ENCODE measurements around the gene NAV2. TPM values are rescaled to one million over a fixed set of nuclear protein-coding genes. Genes with fewer than 3 reads are reported as not detected.

The NAV2 gene
- total RNA-seq, 1 donor from 2014 or later: 9.1 TPM

DNA sequence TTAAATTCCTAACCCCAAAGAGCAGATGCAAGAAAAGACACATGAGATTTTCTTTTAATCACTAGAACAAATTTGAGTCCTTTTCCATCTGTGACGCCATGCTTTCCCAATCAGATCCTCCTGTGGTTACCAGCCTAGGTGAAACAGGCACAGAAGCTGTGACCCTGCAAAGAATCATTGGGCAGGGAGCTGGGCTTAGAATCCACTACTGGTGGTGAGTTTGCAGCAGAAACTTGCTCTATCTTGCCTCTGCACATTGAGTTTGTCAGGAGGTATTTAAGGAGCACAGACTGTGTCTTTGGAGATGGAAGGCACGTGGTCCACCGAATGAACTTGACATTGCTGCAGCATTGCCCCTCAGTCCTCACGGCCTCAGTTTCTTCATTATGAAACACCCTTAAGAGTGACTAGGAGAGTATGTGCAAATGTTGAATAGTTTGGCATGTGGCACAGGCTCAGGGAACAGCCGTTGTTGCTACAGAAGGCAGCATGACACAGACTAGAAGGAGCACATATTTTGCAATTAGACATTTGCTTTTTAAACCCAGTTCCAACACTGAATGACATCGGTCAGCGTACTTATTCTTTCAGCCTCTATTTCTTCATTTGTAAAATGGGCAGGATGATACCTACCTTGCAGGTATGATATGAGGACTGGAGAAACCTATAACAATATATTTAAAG lies 320.1 kb downstream of the NAV2 start:
- DNase-seq (ENCODE audit: low read depth): no peak

DNA sequence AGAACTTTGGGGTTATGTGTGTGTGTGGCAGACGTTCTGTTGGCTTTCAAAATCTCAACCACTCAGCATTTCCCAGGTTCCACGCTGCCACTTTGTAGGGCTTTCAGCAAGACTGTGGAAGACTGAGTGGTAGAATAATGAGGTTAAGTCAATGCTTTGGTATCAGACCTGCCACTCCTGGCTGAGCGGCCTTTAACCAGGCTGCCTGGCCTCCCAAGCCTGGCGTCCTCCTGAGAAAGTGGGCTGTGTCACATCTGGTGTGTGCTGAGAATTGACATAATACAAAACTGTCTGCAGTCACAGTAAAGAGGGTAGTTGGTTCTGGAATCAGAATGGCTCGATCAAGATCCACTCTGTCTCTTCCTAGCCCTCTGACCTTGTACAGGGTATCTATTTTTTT lies 321.2 kb downstream of the NAV2 start:
- no peak for DNase-seq (ENCODE audit: low read depth)

DNA sequence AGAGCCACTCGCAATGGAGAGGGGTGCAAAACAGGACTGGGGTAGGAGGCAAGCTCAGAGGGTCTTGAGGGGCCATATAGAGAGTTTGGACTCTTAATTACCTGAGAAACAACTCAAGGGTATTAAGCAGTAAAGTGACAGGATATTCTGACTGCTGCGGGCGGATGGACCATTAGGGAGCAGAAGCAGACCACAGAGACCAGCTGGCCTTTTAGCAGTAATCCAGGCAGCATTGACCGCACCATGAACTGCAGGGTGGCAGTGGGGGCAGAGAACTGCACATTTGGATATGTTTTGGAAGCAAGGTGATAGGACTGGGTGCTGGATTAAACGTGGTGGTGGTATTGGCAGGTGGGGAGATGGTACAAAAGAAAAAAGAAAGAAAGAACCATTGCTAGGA lies 322.3 kb downstream of the NAV2 start:
- no peak for DNase-seq (ENCODE audit: low read depth)

DNA sequence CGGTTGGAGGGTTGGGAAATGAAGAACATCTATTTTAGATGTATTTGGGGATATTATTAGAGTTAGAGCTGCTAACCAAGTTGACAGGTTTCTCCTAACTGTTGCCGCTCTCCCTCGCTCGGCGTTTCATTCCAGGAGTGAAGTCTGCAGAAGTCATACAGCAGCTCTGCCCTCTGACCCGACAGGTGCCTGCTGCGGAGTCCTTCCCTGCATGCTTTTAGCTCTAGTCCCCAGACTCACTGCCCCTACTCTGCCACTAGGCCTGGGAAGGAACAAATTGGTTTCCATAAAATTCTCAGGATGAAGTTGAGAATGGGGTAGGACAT lies 322.7 kb downstream of the NAV2 start:
- DNase-seq (ENCODE audit: low read depth): no peak

DNA sequence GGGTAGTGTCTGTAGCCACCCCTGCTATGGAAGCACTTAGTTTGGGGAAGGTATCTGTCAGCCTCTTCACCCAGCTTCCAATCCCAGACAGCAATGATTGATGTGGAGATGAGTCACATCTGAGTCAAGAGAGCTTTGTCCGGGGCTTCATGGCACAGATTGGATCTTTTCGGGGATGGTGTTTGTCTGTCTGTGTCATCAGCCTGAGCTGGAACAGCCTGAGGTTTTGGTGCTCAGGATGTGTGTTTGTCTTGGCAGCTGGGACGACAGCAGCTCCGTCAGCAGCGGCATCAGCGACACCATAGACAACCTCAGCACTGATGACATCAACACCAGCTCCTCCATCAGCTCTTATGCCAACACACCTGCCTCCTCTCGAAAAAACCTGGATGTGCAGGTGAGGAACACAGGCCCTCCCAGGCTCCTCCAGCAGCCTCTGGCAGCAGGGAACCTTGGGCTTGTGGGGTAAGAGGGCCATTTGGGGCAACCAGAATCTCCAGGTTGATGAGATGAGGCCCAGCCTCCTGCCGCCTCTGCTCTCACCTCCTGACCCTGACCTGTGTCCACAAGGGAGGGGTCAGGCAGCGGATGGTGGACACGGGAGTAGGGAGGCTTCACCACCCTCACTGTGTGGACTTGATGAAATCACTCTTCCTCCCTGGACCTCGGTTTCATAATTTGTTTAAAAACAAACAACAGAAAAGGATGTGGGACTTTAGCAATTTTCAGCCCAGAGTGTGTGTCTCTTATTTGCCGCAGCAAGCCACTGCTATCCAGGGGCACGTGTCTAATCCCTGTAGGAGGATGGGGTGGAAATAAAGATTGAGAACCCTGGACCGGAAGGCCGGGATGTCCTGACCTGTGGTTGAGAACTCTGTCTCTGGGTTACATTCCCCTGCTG lies 323.3 kb downstream of the NAV2 start:
- DNase-seq (ENCODE audit: low read depth): peak; percentile 82

DNA sequence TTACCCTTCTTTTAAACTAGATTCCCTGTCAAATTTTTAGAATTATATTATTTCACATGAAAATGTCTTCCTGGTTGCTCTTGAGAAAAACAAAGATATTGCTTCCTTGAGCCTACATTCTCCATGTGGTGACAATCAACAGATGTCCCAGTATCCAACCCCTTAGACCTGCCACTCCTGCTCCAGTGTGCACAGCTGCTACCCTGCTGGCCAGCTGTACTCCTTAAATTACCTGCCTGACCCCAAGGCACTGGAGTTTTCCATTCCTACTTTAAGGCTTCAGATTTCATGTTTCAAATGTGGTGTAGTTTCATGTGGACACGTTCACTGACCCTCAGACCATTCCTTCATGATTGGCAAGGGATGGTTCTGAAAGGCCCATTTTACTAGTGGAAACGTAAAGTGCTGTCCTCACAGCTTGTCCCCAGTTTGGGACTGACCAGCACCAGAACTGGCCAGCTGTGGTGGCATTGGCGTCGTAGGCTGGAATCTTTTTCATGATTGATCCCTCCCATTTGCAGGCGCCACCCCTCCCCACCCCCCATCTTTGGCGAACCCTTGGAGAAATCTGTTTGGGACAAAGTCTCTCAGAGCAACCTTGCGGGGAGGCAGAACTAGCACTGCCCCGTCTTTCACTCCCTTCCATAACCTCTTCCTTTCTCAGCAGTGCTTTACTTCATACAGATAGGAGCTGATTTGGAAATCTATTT lies 324.1 kb downstream of the NAV2 start:
- peak; percentile 61 for DNase-seq (ENCODE audit: low read depth)

DNA sequence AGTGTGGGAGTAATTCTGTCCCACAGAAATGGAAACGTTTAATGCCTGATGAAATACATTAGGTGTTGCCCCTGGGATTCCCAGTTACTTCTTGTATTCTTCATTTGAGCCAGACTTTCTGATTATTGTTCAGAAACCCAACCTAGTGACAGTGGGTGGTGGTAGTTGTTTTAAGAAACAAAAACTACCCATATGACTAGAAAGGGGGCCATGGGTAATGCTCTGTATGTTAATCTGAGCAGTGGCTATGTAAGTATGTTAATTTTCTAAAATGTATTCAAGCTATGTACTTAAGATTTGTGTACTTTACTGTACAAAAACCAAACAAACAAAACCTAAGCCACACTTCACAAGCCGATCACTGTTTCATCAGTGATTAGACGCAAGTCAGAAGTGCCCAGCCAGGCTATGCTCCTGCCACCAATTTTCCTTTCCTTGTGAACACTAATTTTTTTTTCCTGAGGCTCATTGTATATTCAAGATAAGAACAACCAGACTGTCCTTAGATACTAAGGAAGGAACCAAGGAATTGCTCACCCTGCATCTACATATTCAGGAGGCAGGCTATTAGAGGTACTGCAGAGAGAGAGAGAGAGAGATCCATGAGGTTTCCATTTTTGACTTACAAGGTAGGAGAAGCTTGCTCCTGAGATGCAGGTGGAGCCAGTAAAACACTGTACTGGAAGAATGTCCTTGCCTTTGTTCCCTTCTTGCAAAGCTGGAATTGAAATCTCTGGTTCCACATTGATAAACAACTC lies 324.9 kb downstream of the NAV2 start:
- DNase-seq (ENCODE audit: low read depth): no peak

DNA sequence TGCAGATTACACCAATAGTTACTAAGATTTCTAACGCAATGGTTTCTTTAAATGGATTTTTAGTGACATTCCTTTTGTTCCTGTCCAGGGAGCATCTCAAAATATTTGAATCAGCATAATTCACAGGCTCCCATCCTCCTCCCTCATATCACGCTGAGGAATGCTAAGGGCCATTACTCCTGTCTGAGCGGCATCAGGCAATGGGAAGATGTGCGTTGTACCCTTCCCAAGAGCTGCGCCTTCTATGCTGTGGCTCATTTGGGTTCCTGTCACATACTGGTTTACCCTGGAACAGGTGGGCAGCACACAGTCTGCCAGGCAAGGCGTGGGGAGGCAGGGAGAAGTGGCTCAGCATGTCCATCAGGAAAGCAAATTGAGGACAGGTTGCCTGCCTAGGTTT lies 325.8 kb downstream of the NAV2 start:
- DNase-seq (ENCODE audit: low read depth): no peak

DNA sequence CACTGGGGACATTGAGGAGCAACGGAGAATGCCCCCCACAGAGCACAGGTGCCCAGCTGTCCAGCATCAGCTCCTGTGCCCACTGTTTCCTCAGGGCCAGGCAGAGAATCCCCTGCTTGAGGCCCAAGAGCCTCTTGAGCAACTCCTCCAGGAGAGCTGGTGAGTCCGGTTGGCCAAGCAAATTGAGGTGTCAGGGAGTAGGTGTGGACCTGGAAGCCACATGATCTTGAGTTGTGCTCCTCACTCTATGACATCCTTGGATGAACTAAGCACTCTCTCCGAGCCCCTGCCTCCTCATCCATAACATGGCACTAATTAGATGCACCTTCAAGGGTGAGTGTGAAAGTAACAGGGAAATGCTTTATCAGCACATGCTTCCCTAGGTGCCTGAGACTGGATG lies 326.3 kb downstream of the NAV2 start:
- no peak for DNase-seq (ENCODE audit: low read depth)

DNA sequence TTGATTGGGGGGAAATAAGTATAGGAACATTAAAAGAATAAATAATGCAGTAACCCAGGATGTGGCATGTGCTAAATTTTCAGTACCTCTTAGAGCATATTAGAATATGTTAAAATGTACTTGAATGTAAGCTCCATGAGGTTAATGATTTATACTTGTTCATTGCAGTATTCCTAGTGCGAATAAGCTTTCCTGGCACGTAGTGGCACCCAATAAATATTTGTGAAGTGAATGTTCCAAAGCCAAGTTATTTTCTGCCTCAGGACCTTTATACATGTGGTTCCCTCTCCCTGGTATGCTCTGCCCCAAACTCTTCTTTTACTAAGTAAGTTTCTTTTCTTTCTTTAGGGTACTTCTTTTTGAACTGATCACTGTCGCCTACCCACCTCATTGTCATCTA lies 328.9 kb downstream of the NAV2 start:
- no peak for DNase-seq (ENCODE audit: low read depth)

DNA sequence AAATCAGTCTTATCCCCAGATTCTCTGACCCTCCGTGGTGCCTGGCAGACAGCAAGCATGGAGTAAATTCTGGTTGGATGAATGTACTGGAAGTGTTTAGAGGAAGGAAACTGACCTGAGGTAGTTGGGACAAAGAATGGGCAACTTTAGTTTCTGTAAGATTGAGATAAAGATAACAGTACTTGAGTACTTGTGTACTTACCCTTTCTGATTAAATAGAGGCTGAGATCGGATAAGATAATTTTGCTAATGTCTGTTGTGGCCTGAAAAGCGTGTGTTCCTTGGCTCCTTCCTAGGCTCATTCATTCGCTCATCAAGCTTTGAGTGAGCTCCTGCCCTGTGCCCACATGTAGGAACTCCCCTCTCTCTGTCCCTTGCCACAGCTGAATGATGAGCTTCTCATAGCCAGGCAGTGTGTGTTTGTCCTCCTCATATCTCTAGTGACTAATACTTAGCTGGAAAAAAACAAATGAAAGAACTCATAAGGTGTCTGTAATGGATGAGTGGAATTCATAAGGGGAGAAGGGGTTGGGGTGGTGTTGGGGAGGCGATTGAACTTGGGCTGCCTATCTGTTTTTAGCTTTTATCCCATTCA lies 329.5 kb downstream of the NAV2 start:
- no peak for DNase-seq (ENCODE audit: low read depth)

DNA sequence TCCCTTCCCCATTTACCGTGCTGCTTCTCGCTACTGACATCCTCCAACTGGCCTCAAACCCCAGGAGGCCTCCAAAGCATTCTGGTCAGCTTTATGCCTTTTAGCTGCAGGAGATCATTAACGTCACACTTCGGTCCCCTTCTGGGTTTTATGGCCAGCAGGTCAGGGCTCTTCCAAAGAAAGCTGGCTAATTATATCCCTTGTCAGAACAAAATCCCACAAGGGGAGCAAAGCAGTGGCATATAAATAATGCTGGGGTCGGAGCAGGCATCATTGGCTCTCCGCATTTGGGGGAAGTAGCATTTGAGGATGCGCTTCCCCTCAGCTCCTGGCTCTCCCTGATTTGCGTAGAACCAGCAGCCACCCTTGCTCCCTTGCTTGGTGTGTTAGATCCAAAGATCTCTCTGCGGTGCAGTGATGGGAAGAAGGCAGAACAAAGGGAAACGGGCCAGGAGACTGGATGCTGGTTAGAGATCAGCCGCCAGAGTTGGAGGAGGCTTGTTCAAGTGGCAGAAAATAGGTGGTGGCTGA lies 330.2 kb downstream of the NAV2 start:
- no peak for DNase-seq (ENCODE audit: low read depth)

DNA sequence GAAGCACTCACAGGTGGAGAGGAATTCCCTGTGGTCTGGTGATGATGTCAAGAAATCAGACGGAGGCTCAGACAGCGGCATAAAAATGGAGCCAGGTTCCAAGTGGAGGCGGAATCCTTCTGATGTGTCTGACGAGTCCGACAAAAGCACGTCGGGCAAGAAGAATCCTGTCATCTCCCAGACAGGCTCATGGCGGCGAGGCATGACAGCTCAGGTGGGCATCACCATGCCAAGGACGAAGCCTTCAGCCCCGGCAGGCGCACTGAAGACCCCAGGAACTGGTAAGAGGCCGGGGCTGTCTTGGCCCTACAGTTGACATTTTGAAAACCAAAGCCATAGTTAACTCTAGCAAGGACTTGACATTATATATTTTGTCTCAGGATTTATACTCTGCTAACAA lies 331.4 kb downstream of the NAV2 start:
- DNase-seq (ENCODE audit: low read depth): no peak

DNA sequence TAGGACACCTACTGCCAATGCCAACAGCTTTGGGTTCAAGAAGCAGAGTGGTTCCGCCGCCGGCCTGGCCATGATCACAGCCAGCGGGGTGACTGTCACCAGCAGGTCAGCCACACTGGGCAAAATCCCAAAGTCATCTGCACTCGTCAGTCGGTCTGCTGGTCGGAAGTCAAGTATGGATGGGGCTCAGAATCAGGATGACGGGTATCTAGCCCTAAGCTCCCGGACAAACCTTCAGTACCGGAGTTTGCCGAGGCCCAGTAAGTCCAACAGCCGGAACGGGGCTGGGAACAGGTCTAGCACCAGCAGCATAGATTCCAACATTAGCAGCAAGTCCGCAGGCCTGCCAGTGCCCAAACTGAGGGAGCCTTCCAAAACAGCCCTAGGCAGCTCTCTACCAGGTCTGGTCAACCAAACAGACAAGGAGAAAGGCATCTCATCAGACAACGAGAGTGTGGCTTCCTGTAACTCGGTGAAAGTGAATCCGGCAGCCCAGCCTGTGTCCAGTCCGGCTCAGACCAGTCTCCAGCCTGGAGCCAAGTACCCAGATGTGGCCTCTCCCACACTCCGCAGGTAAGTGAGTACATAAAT lies 332.6 kb downstream of the NAV2 start:
- no peak for DNase-seq (ENCODE audit: low read depth)

DNA sequence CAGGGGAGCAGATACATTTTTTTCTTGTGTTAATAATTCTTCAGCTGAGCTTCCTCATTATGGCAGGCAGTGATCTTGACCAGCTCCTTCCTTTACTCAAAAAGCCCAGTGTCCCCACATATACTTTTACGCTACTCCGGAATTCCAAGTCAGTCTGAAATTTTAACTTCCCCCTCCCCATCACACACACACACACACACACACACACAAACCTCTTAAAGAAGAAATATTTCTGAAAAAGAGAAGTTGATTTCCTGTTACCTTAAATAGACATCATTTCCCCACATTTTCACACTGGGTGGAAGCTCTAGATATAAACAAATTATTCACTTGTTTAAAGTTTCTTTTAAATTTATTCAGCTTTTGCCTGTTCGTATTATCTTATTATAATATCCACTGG lies 333.8 kb downstream of the NAV2 start:
- no peak for DNase-seq (ENCODE audit: low read depth)

DNA sequence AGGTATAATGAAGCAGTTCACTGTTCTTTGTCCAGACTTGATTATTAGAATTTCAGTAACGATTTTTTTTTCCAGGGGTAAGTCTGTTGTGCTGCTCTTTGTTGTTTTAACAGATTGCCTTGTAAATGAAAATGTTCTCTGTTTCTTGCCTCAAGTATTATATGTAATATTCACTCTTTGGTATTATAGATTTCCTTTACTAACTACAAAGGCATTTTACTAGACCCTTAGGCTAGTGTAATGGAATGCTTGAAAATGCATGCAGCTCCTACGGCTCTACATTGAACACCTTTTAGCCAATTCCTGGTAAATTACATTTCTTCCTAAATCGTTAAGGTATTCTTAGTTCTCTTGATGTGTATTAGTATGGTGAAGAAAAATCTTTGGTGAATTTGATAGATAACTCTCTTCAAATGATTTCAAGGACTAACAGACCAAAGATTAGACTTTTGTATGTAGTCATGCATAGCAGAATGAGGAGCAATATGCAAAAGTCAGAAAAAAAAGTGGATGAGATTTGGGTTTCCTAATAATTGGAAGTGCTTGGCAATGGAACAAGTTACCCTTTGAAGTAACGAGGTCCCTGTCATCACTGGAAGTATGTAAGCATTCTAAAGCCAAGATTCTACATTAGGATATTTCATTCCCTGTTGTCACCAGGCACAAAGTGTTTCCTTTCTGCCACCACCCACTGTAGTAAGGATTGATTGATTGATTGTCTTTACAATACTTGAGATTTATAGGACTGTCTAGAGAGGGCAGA lies 334.6 kb downstream of the NAV2 start:
- no peak for DNase-seq (ENCODE audit: low read depth)

DNA sequence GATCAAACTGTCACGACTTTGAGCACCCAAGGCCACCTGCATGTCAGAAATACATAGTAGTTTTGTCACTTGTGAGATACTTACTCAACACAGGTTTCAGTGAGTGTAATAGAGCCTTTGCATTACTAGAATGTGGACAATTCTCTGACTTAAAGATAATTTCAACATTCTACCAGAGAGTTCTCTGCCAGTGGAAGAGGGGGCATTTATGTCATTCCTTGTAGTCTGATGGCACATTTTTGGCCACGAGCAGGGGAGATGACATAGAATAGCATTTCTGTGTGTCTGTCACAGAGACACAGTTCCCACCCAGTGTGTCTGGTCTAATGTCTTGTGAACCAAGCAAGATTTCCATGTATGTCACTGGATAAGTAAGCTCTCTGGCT lies 335.1 kb downstream of the NAV2 start:
- no peak for DNase-seq (ENCODE audit: low read depth)

DNA sequence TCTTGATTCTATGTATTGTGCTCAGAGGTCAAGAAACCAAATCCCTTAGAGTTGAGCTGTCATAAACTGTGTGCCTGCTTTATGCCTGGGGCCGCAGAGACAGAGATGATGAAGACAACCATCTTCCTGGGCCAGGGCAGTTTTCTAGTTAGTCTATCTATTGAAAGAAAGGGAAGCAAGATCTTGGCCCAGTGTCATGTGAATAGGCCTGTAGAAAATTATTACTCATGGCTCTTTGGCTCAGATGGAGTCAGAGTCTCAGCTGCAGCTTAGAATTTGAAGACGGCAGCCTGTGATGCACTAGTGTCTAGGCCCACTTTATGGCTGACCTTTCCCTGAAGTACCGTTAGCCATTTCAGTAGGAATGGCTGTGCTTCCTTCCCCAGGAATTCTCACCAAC lies 335.6 kb downstream of the NAV2 start:
- DNase-seq (ENCODE audit: low read depth): no peak

DNA sequence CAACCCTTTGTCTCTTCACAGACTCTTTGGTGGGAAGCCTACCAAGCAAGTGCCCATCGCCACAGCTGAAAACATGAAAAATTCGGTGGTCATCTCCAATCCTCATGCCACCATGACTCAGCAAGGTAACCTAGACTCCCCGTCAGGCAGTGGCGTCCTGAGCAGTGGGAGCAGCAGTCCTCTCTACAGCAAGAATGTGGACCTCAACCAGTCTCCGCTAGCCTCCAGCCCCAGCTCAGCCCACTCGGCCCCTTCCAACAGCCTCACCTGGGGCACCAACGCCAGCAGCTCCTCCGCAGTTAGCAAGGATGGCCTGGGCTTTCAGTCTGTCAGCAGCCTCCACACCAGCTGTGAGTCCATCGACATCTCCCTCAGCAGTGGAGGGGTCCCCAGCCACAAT lies 336.1 kb downstream of the NAV2 start:
- no peak for DNase-seq (ENCODE audit: low read depth)

DNA sequence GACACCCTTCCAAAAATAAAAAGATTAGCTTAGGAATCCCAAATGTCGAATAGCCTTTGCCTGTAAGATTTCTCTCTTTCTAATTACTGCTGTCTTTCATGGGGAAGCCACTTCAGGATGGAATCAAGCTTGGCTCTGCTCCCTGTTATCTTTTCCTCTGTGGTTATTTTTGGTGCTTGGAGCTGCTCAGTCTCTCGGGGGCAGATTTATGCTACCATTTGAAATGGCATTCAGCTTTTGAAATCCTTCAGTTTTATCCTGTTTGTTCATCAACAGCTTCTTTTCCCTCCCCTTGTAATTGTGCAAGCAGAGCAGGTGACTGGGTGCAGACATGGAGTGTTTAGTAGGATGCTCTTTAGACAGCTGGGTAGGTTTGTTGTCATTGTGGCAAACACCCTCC lies 336.6 kb downstream of the NAV2 start:
- DNase-seq (ENCODE audit: low read depth): no peak

Measured in myocyte (in vitro differentiated cells).